T-helper 2 cell treated with Interferon-gamma antibody and Interleukin-4, amounts not matched to agents 5 μg/mL and 100 μg/mL, for 36 hours (primary cell): ENCODE results near the gene PRODH.
"Not testable (repeated sequence)": the region's sequence is repeated elsewhere in the genome, so short reads cannot be mapped to it uniquely, and the experiment has no call there.

Experiments used
- DNase-seq: peaks from one replicate; pipeline ENCODE4 v3.0.0; 2021; ENCODE audit warnings: low spot score
- H3K27ac Mint-ChIP-seq: one replicate; pipeline ENCODE4 v1.8.0; 2021; ENCODE audit warnings: mild to moderate bottlenecking, mixed read lengths
- H3K27me3 Mint-ChIP-seq: one replicate; pipeline ENCODE4 v1.8.0; 2021; ENCODE audit warnings: low read depth, mixed read lengths
- H3K36me3 Mint-ChIP-seq: one replicate; pipeline ENCODE4 v1.8.0; 2021; ENCODE audit warnings: low read depth, mixed read lengths
- H3K4me1 Mint-ChIP-seq: one replicate; pipeline ENCODE4 v1.8.0; 2021; ENCODE audit warnings: low read depth, mixed read lengths
- H3K4me3 Mint-ChIP-seq: one replicate; pipeline ENCODE4 v1.8.0; 2022; ENCODE audit warnings: mild to moderate bottlenecking, moderate library complexity, mixed read lengths
- H3K9me3 Mint-ChIP-seq: one replicate; pipeline ENCODE4 v1.8.0; 2021; ENCODE audit warnings: mixed read lengths

The PRODH gene

DNA sequence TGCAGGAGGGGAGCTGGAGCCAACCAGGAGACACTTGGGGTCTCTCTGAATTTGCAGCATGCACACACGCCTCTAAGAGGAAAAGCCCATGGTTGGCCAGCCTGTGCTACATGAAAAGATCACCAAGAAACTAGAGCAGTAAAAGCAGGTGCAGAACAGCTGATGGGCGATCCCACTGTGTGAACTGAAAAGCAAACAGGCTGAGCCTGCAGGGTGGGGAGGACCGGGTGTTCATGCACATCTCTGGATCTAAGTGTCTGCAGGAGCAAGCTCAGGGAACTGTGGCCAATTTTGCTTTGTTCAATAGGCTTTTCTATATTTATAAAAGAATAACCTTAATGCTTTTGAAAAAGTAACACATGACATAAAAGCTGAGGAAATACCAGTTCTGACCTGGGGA is 18.3 kb downstream of the PRODH start:
- H3K27ac Mint-ChIP-seq, H3K36me3 Mint-ChIP-seq, H3K27me3 Mint-ChIP-seq, H3K4me3 Mint-ChIP-seq, H3K4me1 Mint-ChIP-seq, DNase-seq, H3K9me3 Mint-ChIP-seq: not testable (repeated sequence)

DNA sequence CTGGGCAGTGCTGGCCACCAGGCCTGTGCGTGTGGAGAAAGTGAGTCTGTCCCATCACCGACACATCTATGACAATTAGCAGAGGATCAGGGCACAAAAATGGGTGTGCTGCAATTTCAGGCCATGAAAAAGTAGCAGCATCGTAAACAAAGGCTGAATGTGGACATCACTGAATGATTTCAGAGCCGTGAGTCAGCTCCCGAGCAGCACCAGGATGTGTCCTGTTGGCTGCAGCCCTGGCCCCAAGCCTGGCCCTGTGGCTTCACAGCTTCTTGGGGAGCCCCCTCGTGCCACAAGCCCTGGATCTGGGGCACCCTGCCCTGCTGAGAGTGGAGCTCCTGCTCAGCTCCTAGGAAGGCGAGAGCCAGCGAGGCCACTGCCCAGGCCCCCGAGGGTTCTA is 20.5 kb downstream of the PRODH start:
- not testable (repeated sequence) for H3K27ac Mint-ChIP-seq, H3K27me3 Mint-ChIP-seq, H3K4me3 Mint-ChIP-seq, H3K36me3 Mint-ChIP-seq, H3K9me3 Mint-ChIP-seq, H3K4me1 Mint-ChIP-seq, DNase-seq

DNA sequence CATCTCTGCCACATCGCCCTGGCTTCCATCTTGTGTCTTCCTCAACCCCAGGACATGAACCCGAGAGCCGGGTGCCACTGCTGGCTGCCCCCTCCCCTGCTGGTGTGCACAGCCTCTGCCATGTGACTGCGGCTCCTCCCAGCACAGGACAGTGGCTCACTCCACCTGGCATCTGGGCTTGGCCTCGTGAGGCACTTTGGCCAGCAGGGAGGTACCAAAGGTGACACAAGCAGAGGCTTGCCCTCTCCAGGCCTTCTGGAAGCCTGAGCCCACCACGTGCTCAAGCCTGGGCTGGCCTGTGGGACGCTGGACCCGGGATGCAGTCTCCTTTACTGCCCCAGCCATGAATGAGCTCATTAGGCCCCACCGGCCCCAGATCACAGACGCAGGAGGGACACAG is 21.5 kb downstream of the PRODH start:
- H3K4me1 Mint-ChIP-seq, H3K36me3 Mint-ChIP-seq, H3K4me3 Mint-ChIP-seq, H3K27ac Mint-ChIP-seq, H3K9me3 Mint-ChIP-seq, H3K27me3 Mint-ChIP-seq, DNase-seq: not testable (repeated sequence)

DNA sequence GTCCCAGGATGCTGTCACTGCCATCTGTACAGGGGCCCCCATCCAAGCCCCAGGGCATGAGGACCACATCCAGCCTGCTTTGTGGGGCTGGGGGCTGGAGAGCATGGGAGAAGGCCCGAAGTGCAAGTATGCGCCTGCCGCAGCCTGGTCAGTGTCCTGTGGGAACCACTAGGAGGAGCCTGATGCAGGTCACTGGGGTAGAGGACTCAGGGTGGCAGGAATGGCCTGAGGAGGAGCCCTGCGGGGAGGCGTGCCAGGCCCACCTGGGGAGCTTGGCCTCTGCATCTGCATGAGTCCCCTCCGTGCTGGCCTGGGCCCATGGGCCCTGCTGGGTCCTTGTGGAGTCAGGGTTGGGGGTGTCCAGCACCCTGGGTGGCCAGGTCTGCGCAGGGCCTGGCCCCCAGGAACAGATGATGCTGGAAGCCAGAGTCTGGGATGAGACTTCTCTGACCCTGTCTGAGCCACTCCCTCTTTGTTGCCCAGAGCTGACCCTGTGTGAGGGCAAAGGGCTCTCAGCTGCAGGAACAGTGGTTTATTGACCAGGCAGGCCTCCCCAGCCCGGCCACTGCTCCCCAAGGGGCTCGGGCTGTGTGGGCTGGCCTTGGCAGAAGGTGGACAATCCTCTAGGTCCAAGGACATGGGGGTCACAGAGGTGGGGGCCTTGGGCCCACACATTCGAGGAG is 23.7 kb downstream of the PRODH start:
- H3K27me3 Mint-ChIP-seq, H3K4me1 Mint-ChIP-seq, H3K36me3 Mint-ChIP-seq, DNase-seq, H3K9me3 Mint-ChIP-seq, H3K27ac Mint-ChIP-seq, H3K4me3 Mint-ChIP-seq: not testable (repeated sequence)

DNA sequence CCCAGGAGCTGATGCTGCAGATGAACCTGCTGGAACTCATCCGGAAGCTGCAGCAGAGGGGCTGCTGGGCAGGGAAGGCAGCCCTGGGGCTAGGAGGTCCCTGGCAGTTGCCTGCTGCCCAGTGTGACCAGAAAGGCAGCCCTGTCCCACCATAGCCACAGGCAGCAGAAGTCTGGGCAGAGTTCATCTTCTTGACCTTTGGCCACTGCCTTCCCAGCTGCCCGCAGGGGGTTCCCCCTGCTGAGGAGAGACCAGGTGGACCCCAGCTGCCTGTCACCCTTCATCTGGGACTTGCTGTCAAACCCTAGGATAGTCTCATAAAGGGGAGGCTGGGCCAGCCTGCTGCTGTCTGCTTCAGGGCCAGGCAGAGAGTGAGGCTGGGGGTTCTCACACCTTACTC is 24.6 kb downstream of the PRODH start:
- H3K27me3 Mint-ChIP-seq, H3K27ac Mint-ChIP-seq, H3K4me1 Mint-ChIP-seq, DNase-seq, H3K4me3 Mint-ChIP-seq, H3K36me3 Mint-ChIP-seq, H3K9me3 Mint-ChIP-seq: not testable (repeated sequence)

DNA sequence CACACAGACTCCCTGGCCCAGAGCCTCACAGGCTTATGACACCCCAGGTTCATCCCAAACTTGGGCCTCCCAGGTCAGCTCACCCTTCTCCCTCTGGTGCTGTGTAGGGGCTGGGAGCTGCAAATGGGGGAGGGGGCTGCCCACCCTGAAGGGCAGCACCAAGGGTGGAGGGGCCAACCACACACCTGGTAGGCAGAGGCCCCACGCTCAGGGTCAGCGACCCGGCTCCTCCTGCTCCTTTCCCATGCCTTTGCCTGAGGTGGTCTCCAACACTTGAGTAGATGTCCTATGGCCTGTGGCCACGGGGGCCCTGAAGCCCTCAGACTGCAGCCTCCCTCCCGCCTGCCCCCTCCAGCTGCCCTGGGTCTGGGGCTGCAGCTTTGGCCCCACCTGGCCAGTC is 26.5 kb downstream of the PRODH start:
- Mint-ChIP-seq H3K36me3 (no peaks in the 10 kb centered on the region), H3K27me3 (no peaks in the 10 kb centered on the region), H3K27ac (no peak overlapping the region), H3K4me1 (no peaks in the 10 kb centered on the region), H3K9me3 (no peaks in the 10 kb centered on the region), H3K4me3 (no peak overlapping the region)
- DNase-seq = no peak

DNA sequence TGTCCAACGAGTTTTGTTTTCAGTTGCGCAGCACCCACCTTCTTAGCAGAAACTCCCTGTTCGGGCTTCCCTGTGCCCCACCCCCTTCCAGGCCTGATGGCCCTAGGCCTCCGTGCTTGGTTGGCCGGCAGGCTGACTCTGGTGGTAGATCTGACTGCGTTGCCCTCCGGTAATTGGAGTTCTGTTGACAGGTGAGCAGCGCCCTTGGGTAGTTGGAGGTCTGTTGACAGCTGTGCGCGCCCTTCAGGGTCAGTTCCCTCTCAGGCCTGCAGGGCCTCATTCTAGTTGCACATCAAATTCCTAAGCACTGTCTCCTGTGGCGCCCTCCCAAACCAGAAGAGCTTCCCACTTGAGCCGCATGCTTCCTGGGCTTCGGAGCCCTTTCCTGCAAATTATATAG is 29.2 kb downstream of the PRODH start:
- H3K27me3 Mint-ChIP-seq = no peaks in the 10 kb centered on the region
- H3K9me3 Mint-ChIP-seq = no peaks in the 10 kb centered on the region
- H3K4me3 Mint-ChIP-seq = no peak overlapping the region
- no peak overlapping the region for H3K27ac Mint-ChIP-seq
- DNase-seq = no peak
- no peaks in the 10 kb centered on the region for H3K36me3 Mint-ChIP-seq
- H3K4me1 Mint-ChIP-seq = no peaks in the 10 kb centered on the region

DNA sequence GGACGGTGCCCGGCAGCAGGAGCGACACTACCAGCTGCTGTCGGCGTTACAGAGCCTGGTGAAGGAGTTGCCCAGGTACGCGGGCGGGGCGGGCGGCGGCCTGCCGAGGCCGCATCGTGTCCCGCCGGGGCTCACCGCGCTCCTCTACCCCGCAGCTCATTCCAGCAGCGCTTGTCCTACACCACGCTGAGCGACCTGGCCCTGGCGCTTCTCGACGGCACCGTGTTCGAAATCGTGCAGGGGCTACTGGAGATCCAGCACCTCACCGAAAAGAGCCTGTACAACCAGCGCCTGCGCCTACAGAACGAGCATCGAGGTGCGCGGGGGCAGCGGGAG is 29.7 kb downstream of the PRODH start:
- H3K4me3 Mint-ChIP-seq, H3K9me3 Mint-ChIP-seq, H3K27ac Mint-ChIP-seq, H3K4me1 Mint-ChIP-seq, H3K27me3 Mint-ChIP-seq, H3K36me3 Mint-ChIP-seq, DNase-seq: not testable (repeated sequence)

DNA sequence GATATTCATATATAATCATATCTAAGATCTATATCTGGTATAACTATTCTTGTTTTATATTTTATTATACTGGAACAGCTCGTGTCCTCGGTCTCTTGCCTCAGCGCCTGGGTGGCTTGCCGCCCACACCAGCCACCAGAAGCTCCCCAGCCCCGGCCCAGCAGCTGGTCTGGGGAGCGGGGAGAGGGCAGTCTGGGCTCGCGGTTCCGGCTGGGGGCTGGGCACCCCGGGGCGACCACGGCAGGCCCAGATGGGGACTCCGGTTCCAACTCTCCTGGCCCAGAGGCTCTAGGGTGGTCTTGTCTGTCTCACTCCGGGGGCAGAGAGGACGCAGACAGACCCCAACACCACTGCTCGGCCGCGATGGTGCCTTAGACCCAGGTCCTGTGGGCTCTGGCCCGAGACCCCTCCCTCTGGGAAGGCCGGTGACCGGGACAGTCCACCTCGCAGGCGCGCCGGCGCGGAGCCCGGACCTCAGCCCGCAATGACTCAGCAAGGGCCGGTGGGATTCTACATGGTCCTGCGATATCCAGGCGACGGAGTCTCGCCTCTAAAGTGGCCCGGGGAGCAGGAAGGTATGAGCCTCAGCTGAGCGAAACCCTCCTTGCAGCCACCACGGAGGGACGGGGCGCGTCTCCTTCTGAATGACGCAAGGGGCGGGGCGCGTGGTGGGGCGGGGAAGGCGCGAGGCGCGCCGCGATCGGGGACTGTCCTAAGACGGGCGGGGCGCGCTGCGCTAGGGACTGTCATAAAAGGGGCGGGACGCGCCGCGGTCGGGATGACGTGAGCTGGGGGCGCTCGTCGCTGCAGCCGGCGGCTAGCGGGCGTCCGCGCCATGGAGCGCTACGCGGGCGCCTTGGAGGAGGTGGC is 30.3 kb downstream of the PRODH start, which contains the start of gene DGCR6:
Gene DGCR6, plus strand, starts transcription at position 781 of the 870 bp plus-strand sequence. Its CDS starts 55 bp downstream, at position 836.
- Mint-ChIP-seq H3K36me3 (no peaks in the 10 kb centered on the region), H3K9me3 (no peaks in the 10 kb centered on the region), H3K27ac (no peak within 1 kb of the TSS), H3K4me1 (no peaks in the 10 kb centered on the region), H3K27me3 (no peaks in the 10 kb centered on the region), H3K4me3 (no peak within 1 kb of the TSS)
- DNase-seq = no peak

DNA sequence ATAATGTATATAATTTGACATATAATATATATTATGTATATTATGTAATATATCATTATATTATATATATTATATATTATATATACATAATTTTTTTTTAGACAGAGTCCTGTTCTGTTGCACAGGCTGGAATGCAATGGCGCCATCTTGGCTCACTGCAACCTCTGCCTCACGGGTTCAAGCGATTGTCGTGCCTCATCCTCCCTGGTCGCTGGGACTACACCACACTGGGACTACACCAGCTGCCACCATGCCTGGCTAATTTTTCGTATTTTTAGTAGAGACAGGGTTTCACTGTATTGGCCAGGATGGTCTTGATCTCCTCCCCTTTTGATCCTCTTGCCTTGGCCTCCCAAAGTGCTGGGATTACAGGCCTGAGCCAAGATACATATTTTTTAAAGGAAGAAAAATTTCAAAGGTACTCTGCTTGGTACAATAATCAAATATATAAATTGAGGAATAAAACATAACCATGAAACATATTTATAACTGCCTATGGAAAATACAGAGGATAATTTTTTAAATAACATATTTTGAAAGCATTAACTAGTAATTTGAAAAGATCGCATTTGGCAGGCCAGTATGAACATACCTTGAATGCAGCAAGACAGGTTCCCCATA is 39.9 kb downstream of the PRODH start:
- not testable (repeated sequence) for H3K36me3 Mint-ChIP-seq, H3K27ac Mint-ChIP-seq, H3K9me3 Mint-ChIP-seq, H3K4me1 Mint-ChIP-seq, H3K4me3 Mint-ChIP-seq, H3K27me3 Mint-ChIP-seq, DNase-seq

DNA sequence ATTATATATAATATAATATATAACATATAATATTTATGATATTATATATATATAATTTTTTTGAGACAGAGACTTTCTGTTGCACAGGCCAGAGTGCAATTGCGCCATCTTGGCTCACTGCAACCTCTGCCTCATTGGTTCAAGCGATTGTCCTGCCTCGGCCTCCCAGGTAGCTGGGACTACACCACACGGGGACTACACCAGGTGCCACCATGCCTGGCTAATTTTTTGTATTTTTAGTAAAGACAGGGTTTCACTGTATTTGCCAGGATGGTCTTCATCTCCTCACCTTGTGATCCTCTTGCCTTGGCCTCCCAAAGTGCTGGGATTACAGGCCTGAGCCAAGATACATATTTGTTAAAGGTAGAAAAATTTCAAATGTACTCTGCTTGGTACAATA is 42.3 kb downstream of the PRODH start:
- H3K27ac Mint-ChIP-seq, H3K36me3 Mint-ChIP-seq, H3K4me3 Mint-ChIP-seq, H3K4me1 Mint-ChIP-seq, DNase-seq, H3K27me3 Mint-ChIP-seq, H3K9me3 Mint-ChIP-seq: not testable (repeated sequence)

DNA sequence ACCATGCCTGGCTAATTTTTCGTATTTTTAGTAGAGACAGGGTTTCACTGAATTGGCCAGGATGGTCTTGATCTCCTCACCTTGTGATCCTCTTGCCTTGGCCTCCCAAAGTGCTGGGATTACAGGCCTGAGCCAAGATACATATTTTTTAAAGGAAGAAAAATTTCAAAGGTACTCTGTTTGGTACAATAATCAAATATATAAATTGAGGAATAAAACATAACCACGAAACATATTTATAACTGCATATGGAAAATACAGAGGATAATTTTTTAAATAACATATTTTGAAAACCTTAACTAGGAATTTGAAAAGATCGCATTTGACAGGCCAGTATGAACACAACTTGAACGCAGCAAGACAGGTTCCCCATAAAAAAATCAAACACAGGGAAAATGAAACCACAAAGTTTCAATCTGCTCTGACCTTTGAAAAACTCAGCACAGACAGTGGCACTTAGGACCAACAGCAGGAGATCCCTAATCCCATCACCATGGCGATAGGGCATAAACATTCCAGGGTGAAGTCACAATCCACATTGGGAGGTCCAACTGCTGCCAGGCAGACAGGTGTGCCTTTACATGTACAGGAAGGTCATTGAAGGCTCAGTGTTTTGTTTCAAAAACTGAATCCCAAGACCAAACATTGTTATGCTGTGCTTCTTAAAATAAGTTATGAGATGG is 45.4 kb downstream of the PRODH start:
- H3K27ac Mint-ChIP-seq, DNase-seq, H3K9me3 Mint-ChIP-seq, H3K36me3 Mint-ChIP-seq, H3K4me1 Mint-ChIP-seq, H3K27me3 Mint-ChIP-seq, H3K4me3 Mint-ChIP-seq: not testable (repeated sequence)

DNA sequence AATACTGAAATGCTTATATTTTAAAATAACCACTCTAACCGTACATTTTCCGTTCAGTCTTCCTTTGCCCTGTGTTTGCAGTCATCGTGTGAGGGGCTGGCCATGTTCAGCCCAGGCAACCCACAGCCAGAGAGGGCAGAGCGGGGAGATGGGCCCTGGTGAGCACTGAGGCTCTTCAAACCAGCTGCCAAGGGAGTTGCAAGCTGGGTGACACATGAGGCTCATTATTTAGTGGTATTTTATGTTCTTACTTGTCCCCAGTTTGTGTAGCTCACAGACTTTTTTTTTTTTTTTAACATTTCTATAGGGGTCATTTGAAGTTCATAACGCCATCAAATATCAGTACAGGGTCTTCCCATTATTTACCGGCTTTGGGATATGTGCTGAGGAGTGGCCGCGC is 48.0 kb downstream of the PRODH start:
- H3K36me3 Mint-ChIP-seq = no peaks in the 10 kb centered on the region
- peaks cover 4% of the 10 kb centered on the region for H3K9me3 Mint-ChIP-seq

DNA sequence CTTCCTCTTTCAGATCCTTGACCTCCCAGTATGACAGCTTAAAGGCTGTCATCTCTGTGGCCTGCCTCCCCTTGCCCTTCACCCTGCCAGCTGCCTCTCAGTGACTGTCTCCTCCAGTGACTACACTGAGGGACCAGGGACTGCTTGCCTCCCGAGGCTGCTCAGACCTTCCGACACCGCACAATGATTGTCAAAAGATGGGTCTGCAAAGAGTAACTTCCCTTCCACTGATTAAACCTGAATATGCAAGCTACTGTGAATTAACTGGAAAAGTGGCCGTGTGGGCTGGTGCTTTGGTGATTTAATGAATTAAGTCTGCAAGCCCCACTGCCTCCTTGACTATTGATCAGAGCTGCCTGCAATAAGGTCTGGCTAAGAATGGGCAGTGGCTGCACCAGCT is 51.6 kb downstream of the PRODH start:
- not testable (repeated sequence) for H3K9me3 Mint-ChIP-seq, H3K36me3 Mint-ChIP-seq, H3K27me3 Mint-ChIP-seq, H3K27ac Mint-ChIP-seq, H3K4me3 Mint-ChIP-seq, DNase-seq, H3K4me1 Mint-ChIP-seq

More for the DNA sequence above, 48.0 kb downstream of the PRODH start:
- no peaks in the 10 kb centered on the region for H3K4me1 Mint-ChIP-seq
- DNase-seq = no peak
- H3K27ac Mint-ChIP-seq = no peak overlapping the region
- no peaks in the 10 kb centered on the region for H3K27me3 Mint-ChIP-seq
- no peak overlapping the region for H3K4me3 Mint-ChIP-seq
